Measurements from ENCODE around the gene TTC6. TPM values are rescaled to one million over a fixed set of nuclear protein-coding genes. Genes with fewer than 3 reads are reported as not detected.

The TTC6 gene
- total RNA-seq, 1 donor from 2014 or later: 8.5 TPM

GRCh38 chr14:37587881-37588666 is 7.4 kb upstream of the TTC6 start:
- Mint-ChIP-seq H3K27ac (ENCODE audit: unreplicated experiment) (no peak overlapping the region), H3K27me3 (ENCODE audit: unreplicated experiment) (peaks cover 25% of the 10 kb centered on the region), H3K36me3 (ENCODE audit: low read depth, unreplicated experiment) (peaks cover 5% of the 10 kb centered on the region), H3K4me3 (ENCODE audit: unreplicated experiment) (peak overlapping the region; percentile 85), H3K9me3 (ENCODE audit: unreplicated experiment) (no peaks in the 10 kb centered on the region), H3K4me1 (ENCODE audit: unreplicated experiment) (peaks cover 20% of the 10 kb centered on the region)
- DNase-seq (ENCODE audit: low spot score): peak; percentile 61
- TF ChIP-seq CTCF (IDR thresholded peaks at IDR 0.05; ENCODE audit: unreplicated experiment): no peak

- no peak for DNase-seq (ENCODE audit: low spot score)
- Mint-ChIP-seq H3K36me3 (ENCODE audit: low read depth, unreplicated experiment) (peaks cover 5% of the 10 kb centered on the region), H3K9me3 (ENCODE audit: unreplicated experiment) (no peaks in the 10 kb centered on the region), H3K27me3 (ENCODE audit: unreplicated experiment) (peaks cover 27% of the 10 kb centered on the region), H3K4me3 (ENCODE audit: unreplicated experiment) (peak overlapping the region; percentile 85), H3K27ac (ENCODE audit: unreplicated experiment) (no peak overlapping the region), H3K4me1 (ENCODE audit: unreplicated experiment) (peaks cover 18% of the 10 kb centered on the region)
- TF ChIP-seq CTCF (IDR thresholded peaks at IDR 0.05; ENCODE audit: unreplicated experiment): no peak
These were observed 6.8 kb upstream of the TTC6 start for GRCh38 chr14:37588667-37588955.

- no peak for DNase-seq (ENCODE audit: low spot score)
- Mint-ChIP-seq H3K36me3 (ENCODE audit: low read depth, unreplicated experiment) (peaks cover 7% of the 10 kb centered on the region), H3K27me3 (ENCODE audit: unreplicated experiment) (peaks cover 32% of the 10 kb centered on the region), H3K9me3 (ENCODE audit: unreplicated experiment) (no peaks in the 10 kb centered on the region), H3K27ac (ENCODE audit: unreplicated experiment) (no peak overlapping the region), H3K4me1 (ENCODE audit: unreplicated experiment) (peaks cover 20% of the 10 kb centered on the region), H3K4me3 (ENCODE audit: unreplicated experiment) (peak overlapping the region; percentile 54)
- TF ChIP-seq CTCF (IDR thresholded peaks at IDR 0.05; ENCODE audit: unreplicated experiment): no peak
These were observed 6.3 kb upstream of the TTC6 start for GRCh38 chr14:37588956-37589714.

GRCh38 chr14:37589715-37590427 is 5.6 kb upstream of the TTC6 start:
- peaks cover 9% of the 10 kb centered on the region for H3K36me3 Mint-ChIP-seq (ENCODE audit: low read depth, unreplicated experiment)
- H3K4me3 Mint-ChIP-seq (ENCODE audit: unreplicated experiment): no peak overlapping the region
- peaks cover 22% of the 10 kb centered on the region for H3K4me1 Mint-ChIP-seq (ENCODE audit: unreplicated experiment)
- peaks cover 33% of the 10 kb centered on the region for H3K27me3 Mint-ChIP-seq (ENCODE audit: unreplicated experiment)
- H3K9me3 Mint-ChIP-seq (ENCODE audit: unreplicated experiment): no peaks in the 10 kb centered on the region
- DNase-seq (ENCODE audit: low spot score): no peak
- no peak for TF ChIP-seq CTCF (IDR thresholded peaks at IDR 0.05; ENCODE audit: unreplicated experiment)
- H3K27ac Mint-ChIP-seq (ENCODE audit: unreplicated experiment): no peak overlapping the region
